ENCODE results near the gene ZNF784.

The ZNF784 gene

DNA sequence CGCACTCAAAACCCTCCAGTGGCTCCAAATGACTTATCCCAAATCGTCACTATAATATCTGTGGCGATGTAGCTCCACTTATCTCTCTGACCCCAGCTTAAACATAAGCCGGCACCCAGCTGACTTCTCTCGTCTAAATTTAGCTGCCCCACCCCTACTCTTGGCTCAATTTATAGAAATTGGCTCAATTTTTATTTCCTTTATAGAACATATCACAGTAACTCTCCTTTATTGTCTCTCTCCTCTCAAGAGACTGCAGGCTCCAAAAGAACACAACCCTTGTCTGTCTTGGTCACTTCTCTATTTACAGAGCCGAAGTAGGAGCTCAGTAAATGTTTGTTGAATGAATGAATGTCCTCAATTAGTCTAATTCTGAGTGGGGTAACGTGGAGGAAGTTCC, 805 bp downstream of the ZNF784 start:
- DNase-seq (ENCODE audit: insufficient read length, low spot score): no peak
- TF ChIP-seq SPI1 (IDR thresholded peaks at IDR 0.05; ENCODE audit: low read depth, low read length) (no peak), PAX5 (IDR thresholded peaks at IDR 0.05; ENCODE audit: insufficient read depth, low read length, severe bottlenecking) (no peak), POLR2AphosphoS5 (IDR thresholded peaks at IDR 0.05; ENCODE audit: low read depth, low read length) (no peak), POLR2A (IDR thresholded peaks at IDR 0.05; ENCODE audit: low read depth, low read length) (no peak), TAF1 (IDR thresholded peaks at IDR 0.05; ENCODE audit: low read depth, low read length) (no peak), POU2F2 (IDR thresholded peaks at IDR 0.05; ENCODE audit: low read depth, low read length) (no peak)
- FAIRE-seq: no peak

DNA sequence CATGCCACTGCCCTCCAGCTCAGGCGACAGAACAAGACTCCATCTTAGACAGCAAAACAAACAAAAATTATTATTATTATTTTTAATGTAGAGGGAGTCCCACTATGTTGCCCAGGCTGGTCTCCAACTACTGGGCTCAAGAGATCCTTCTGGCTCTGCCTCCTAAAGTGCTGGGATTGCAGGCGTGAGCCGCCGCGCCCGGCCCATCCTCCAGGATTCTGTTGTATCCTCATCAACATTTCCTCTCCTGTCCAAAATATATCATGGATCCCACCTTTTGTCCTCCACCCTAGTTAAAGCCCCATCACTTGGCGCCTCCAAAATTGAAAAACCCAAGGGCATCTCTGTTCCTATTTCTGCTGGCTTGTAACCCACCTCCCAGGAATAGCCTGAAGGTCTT, 1.2 kb downstream of the ZNF784 start:
- DNase-seq (ENCODE audit: insufficient read length, low spot score): no peak
- FAIRE-seq: no peak
- no peak for TF ChIP-seq POU2F2 (IDR thresholded peaks at IDR 0.05; ENCODE audit: low read depth, low read length)
- no peak for TF ChIP-seq POLR2AphosphoS5 (IDR thresholded peaks at IDR 0.05; ENCODE audit: low read depth, low read length)
- no peak for TF ChIP-seq TAF1 (IDR thresholded peaks at IDR 0.05; ENCODE audit: low read depth, low read length)
- TF ChIP-seq PAX5 (IDR thresholded peaks at IDR 0.05; ENCODE audit: insufficient read depth, low read length, severe bottlenecking): no peak
- TF ChIP-seq SPI1 (IDR thresholded peaks at IDR 0.05; ENCODE audit: low read depth, low read length): no peak
- no peak for TF ChIP-seq POLR2A (IDR thresholded peaks at IDR 0.05; ENCODE audit: low read depth, low read length)

DNA sequence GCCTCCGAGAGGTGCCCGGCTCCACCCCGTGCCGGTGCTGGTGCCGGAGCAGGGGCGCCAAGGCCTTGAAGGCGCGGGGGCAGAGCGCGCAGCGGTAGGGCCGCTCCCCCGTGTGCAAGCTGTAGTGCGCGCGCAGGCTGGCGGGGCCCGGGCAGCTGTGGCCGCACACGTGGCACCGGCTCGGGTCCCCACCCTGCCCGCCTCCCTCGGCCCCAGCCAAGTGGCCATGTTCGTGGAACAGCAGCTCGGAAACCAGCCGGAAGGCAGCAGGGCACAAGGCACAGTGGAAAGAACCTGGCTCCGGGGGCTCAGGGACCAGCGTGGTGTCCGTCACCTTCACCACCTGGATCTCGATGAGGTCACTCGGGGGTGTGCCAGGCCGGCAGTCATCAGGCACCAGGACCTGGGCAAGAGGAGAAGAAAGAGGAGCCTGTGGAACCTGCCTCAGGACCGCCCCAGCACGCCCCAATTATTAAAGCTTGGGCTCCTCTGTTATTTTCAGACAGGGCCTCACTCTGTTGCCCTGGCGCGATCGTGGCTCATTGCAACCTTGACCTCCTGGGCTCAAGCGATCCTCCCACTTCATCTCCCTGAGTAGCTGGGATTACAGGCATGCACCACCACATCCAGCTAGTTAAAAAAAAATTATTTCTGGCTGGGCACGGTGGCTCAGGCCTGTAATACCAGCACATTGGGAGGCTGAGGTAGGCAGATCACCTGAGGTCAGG, 2.0 kb downstream of the ZNF784 start:
- DNase-seq (ENCODE audit: insufficient read length, low spot score) (no peak), FAIRE-seq (no peak)
- no peak for TF ChIP-seq POLR2AphosphoS5 (IDR thresholded peaks at IDR 0.05; ENCODE audit: low read depth, low read length)
- no peak for TF ChIP-seq TAF1 (IDR thresholded peaks at IDR 0.05; ENCODE audit: low read depth, low read length)
- TF ChIP-seq POU2F2 (IDR thresholded peaks at IDR 0.05; ENCODE audit: low read depth, low read length): no peak
- no peak for TF ChIP-seq SPI1 (IDR thresholded peaks at IDR 0.05; ENCODE audit: low read depth, low read length)
- no peak for TF ChIP-seq PAX5 (IDR thresholded peaks at IDR 0.05; ENCODE audit: insufficient read depth, low read length, severe bottlenecking)
- TF ChIP-seq POLR2A (IDR thresholded peaks at IDR 0.05; ENCODE audit: low read depth, low read length): no peak

GRCh38 chr19:55621673-55622231, 2.6 kb downstream of the ZNF784 start:
- no peak for FAIRE-seq
- TF ChIP-seq PAX5 (IDR thresholded peaks at IDR 0.05; ENCODE audit: insufficient read depth, low read length, severe bottlenecking) (no peak), SPI1 (IDR thresholded peaks at IDR 0.05; ENCODE audit: low read depth, low read length) (no peak), TAF1 (IDR thresholded peaks at IDR 0.05; ENCODE audit: low read depth, low read length) (no peak), POLR2A (IDR thresholded peaks at IDR 0.05; ENCODE audit: low read depth, low read length) (no peak), POU2F2 (IDR thresholded peaks at IDR 0.05; ENCODE audit: low read depth, low read length) (no peak), POLR2AphosphoS5 (IDR thresholded peaks at IDR 0.05; ENCODE audit: low read depth, low read length) (no peak)
- no peak for DNase-seq (ENCODE audit: insufficient read length, low spot score)

DNA sequence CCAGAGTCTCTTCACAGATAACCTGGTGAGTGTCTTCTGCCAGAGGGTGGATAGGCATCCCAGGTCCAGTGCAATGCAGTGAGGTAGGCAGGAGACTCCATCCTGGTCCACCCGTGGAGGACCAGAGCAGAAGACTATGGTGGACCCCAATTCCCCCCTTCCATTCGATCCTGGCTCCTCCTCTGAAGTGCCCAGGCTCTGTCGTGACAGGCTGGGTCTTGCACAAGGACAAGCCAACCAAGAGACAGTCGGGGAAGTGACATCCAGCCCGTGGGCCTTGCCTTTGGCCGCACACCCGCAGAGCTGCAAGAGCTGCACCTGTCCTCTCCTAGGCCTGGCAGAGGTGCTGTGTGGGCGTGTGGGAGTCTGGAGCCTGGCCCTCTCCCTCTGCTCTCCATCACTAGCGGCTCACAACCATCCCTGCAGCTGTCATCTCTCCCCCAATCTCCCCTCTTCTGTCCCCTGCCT, 3.1 kb downstream of the ZNF784 start:
- DNase-seq (ENCODE audit: insufficient read length, low spot score) (no peak), FAIRE-seq (no peak)
- TF ChIP-seq POLR2AphosphoS5 (IDR thresholded peaks at IDR 0.05; ENCODE audit: low read depth, low read length): peak; percentile 51
- TF ChIP-seq POU2F2 (IDR thresholded peaks at IDR 0.05; ENCODE audit: low read depth, low read length): no peak
- peak; percentile 54 for TF ChIP-seq POLR2A (IDR thresholded peaks at IDR 0.05; ENCODE audit: low read depth, low read length)

DNA sequence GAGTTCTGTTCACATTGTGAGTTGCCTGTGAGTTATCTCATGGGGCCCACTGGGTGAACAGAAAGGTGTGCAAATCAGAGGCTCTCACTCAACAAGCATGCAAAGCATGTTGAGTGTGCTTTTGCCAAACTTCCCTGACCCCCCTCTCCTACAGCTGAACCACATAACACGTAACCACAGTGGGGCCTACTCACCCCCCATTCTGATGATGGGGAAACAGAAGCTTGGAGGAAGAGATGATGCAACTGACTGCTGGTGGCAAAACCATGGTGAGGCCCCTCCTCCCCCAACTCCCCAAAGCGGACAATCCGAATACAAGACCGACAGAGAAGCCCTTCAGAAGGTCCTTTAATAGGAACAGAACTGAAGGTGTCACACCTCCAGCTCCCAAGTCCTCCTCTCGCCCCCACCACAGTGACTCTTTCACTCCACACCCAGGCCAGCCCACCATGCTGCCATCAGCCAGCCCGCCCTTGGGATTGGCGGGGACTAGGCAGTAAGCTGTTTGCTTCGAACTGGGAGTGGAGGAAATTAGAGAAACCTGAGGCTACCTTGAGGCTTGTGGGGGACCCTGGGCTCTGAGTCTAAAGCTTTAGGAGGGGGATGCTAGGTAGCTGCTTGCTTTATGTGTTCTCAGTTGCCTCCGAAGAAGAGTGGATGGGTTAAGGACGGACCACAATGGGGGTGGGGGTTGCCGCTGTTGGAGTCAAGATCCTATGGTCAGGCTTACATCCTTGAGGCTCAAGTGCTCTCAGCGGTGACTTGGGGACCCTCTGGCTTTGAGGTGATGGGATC, 3.8 kb downstream of the ZNF784 start:
- DNase-seq (ENCODE audit: insufficient read length, low spot score) (no peak), FAIRE-seq (no peak)
- no peak for TF ChIP-seq POLR2A (IDR thresholded peaks at IDR 0.05; ENCODE audit: low read depth, low read length)
- TF ChIP-seq POLR2AphosphoS5 (IDR thresholded peaks at IDR 0.05; ENCODE audit: low read depth, low read length): no peak; the same call in 1 of the 2 replicates
- no peak for TF ChIP-seq POU2F2 (IDR thresholded peaks at IDR 0.05; ENCODE audit: low read depth, low read length)
- TF ChIP-seq PAX5 (IDR thresholded peaks at IDR 0.05; ENCODE audit: insufficient read depth, low read length, severe bottlenecking): no peak
- no peak for TF ChIP-seq TAF1 (IDR thresholded peaks at IDR 0.05; ENCODE audit: low read depth, low read length)
- TF ChIP-seq SPI1 (IDR thresholded peaks at IDR 0.05; ENCODE audit: low read depth, low read length): no peak

DNA sequence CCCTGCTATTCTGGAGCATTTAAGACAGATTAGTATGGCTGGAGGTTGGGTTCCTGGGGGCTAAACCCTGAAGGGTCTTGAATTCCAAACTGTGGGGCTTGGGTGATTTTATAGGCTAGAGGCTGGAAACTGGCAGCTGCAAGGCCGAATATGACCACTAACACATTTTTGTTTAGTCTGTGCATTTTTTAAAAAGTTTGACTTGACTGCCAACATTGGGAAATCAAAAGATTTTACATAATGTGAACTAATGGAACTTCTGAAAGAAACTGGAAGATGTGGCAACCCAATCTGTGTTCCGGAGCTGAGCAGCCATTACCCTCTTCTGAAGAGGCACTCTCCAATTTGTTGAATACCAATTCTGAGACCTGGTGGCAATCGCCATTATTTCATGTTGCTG, 5.1 kb downstream of the ZNF784 start:
- DNase-seq (ENCODE audit: insufficient read length, low spot score) (no peak), FAIRE-seq (no peak)
- TF ChIP-seq TAF1 (IDR thresholded peaks at IDR 0.05; ENCODE audit: low read depth, low read length): no peak

DNA sequence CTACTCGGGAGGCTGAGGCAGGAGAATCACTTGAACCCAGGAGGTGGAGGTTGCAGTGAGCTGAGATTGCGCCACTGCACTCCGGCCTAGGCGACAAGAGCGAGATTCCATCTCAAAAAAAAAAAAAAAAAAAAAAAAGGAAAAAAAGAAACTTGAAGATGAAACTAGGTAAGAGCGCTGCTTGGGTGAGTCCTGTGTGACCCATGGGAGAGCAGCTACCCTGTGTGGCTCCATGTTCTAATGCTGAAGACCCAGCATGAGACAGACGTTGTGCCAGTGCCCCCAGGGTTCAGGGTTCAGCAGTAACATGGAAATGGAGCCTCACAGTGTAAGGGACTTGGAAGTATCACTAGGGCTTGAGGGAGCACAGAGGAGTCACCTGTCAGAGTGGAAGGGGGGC, 5.9 kb downstream of the ZNF784 start:
- DNase-seq (ENCODE audit: insufficient read length, low spot score) (no peak), FAIRE-seq (no peak)
- TF ChIP-seq SPI1 (IDR thresholded peaks at IDR 0.05; ENCODE audit: low read depth, low read length) (no peak), POLR2AphosphoS5 (IDR thresholded peaks at IDR 0.05; ENCODE audit: low read depth, low read length) (no peak), POLR2A (IDR thresholded peaks at IDR 0.05; ENCODE audit: low read depth, low read length) (no peak), TAF1 (IDR thresholded peaks at IDR 0.05; ENCODE audit: low read depth, low read length) (no peak), POU2F2 (IDR thresholded peaks at IDR 0.05; ENCODE audit: low read depth, low read length) (no peak), PAX5 (IDR thresholded peaks at IDR 0.05; ENCODE audit: insufficient read depth, low read length, severe bottlenecking) (no peak)

DNA sequence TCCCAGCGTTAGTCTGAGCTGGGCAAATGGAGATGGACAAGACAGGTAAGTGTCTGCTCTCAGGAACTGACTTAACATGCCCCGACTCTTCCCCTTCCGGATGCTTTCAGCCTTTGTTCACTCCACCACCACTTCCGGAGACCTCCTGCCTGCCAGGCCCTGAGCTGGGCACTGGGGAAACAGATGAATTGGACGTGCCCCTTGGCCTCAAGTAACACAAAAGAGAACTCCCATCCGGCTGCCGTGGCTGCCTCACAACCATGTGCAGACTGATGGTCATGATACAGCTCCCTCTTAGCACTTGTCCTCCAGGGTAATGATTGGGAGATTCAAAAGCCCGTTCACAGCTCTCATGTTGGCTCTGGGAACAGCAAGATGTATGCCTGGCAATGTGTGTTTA, 6.9 kb downstream of the ZNF784 start:
- TF ChIP-seq POU2F2 (IDR thresholded peaks at IDR 0.05; ENCODE audit: low read depth, low read length) (no peak), TAF1 (IDR thresholded peaks at IDR 0.05; ENCODE audit: low read depth, low read length) (no peak), POLR2AphosphoS5 (IDR thresholded peaks at IDR 0.05; ENCODE audit: low read depth, low read length) (no peak), POLR2A (IDR thresholded peaks at IDR 0.05; ENCODE audit: low read depth, low read length) (no peak), SPI1 (IDR thresholded peaks at IDR 0.05; ENCODE audit: low read depth, low read length) (no peak), PAX5 (IDR thresholded peaks at IDR 0.05; ENCODE audit: insufficient read depth, low read length, severe bottlenecking) (no peak)
- FAIRE-seq (no peak), DNase-seq (ENCODE audit: insufficient read length, low spot score) (no peak)
